ENCODE measurements around the gene AP2A2. TPM values are rescaled to one million over a fixed set of nuclear protein-coding genes. Genes with fewer than 3 reads are reported as not detected.

AP2A2 gene
- total and polyA plus RNA-seq, 2 of the 4 experiments (the other 2 are of a cell fraction): 19.9 to 49.0 TPM

- no peak overlapping the region for H3K18ac ChIP-seq (ENCODE audit: low read depth, low read length)
- no peaks in the 10 kb centered on the region for H3K27me3 ChIP-seq (ENCODE audit: control insufficient read depth, insufficient read depth, low read length)
- no peak overlapping the region for H2BK20ac ChIP-seq (ENCODE audit: low read depth, low read length)
- H4K5ac ChIP-seq (ENCODE audit: low read depth, low read length): no peak overlapping the region
- H2BK5ac ChIP-seq (ENCODE audit: low read depth, low read length, poor library complexity, severe bottlenecking): no peak overlapping the region
- H2AK9ac ChIP-seq (replicated peaks; ENCODE audit: low read depth, low read length, poor library complexity): no peak overlapping the region
- CTCF ChIA-PET: no interaction called here
- no peak for DNase-seq
- no peak overlapping the region for H3K4me2 ChIP-seq (ENCODE audit: low read depth, low read length)
- H2BK120ac ChIP-seq (ENCODE audit: low read depth, low read length): no peak overlapping the region
- no peak overlapping the region for H3K27ac ChIP-seq (ENCODE audit: insufficient read depth, low read length)
- intact Hi-C loops (cut with micrococcal nuclease) (loop anchor here (5.0 kb wide), 1 partner anchor 33 kb away; no protein-coding TSS in a partner anchor), dilution Hi-C loops (cut with HindIII; ENCODE audit: low sequenced_read_pairs, unreplicated experiment) (no loop called here), in situ Hi-C loops (cut with MboI; ENCODE audit: low sequenced_read_pairs) (no loop called here)
- peaks cover 22 to 75% of the 10 kb centered on the region in 2 experiments for H3K79me1 ChIP-seq (ENCODE audit: low read depth in 1 of 2, low read length in 2 of 2)
- H2AFZ ChIP-seq (replicated peaks; ENCODE audit: low read length, poor library complexity): no peak overlapping the region
- 80% methylated on average over 1 of the region's 7 CpGs; no CpG with 5 or more reads in 1 of the 2 experiments for WGBS, 2 experiments (ENCODE audit: extremely low coverage in 2 of 2, insufficient read length in 1 of 2)
- no peak overlapping the region for H3K56ac ChIP-seq (ENCODE audit: extremely low read depth, insufficient read depth, low read length)
- no peak overlapping the region for H2AK5ac ChIP-seq (ENCODE audit: low read depth, low read length)
- H3K4me3 ChIP-seq (ENCODE audit: insufficient read depth, low read depth, low read length): no peak overlapping the region
- no peak overlapping the region for H3K4ac ChIP-seq (ENCODE audit: low read depth, low read length)
- TF ChIP-seq RAD21 (IDR thresholded peaks at IDR 0.05; ENCODE audit: low read length) (no peak), FOS (IDR thresholded peaks at IDR 0.05; ENCODE audit: low read depth, low read length) (no peak), NFE2L2 (IDR thresholded peaks at IDR 0.05; ENCODE audit: low read depth, low read length) (no peak), MXI1 (IDR thresholded peaks at IDR 0.05; ENCODE audit: borderline replicate concordance, low read depth, low read length) (no peak), MAFK (IDR thresholded peaks at IDR 0.05; ENCODE audit: low read depth, low read length) (no peak), CHD1 (IDR thresholded peaks at IDR 0.05; ENCODE audit: low read depth, low read length) (no peak), BHLHE40 (IDR thresholded peaks at IDR 0.05; ENCODE audit: low read depth, low read length) (no peak), RFX5 (IDR thresholded peaks at IDR 0.05; ENCODE audit: low read depth, low read length) (no peak), POLR2A (IDR thresholded peaks at IDR 0.05; ENCODE audit: low read depth, low read length) (no peak), RCOR1 (IDR thresholded peaks at IDR 0.05; ENCODE audit: insufficient replicate concordance, low read length) (no peak), MAZ (IDR thresholded peaks at IDR 0.05; ENCODE audit: borderline replicate concordance, low read depth, low read length) (no peak)
- TF ChIP-seq, protein P1, sequence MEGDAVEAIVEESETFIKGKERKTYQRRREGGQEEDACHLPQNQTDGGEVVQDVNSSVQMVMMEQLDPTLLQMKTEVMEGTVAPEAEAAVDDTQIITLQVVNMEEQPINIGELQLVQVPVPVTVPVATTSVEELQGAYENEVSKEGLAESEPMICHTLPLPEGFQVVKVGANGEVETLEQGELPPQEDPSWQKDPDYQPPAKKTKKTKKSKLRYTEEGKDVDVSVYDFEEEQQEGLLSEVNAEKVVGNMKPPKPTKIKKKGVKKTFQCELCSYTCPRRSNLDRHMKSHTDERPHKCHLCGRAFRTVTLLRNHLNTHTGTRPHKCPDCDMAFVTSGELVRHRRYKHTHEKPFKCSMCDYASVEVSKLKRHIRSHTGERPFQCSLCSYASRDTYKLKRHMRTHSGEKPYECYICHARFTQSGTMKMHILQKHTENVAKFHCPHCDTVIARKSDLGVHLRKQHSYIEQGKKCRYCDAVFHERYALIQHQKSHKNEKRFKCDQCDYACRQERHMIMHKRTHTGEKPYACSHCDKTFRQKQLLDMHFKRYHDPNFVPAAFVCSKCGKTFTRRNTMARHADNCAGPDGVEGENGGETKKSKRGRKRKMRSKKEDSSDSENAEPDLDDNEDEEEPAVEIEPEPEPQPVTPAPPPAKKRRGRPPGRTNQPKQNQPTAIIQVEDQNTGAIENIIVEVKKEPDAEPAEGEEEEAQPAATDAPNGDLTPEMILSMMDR (conservative IDR thresholded peaks at IDR 0.05; ENCODE audit: low read depth, low read length): no peak
- POLR2A ChIA-PET (ENCODE audit: unreplicated experiment): no interaction called here
- peaks cover 9% of the 10 kb centered on the region for H3K9me1 ChIP-seq (ENCODE audit: insufficient read depth, low read length)
- H4K91ac ChIP-seq (ENCODE audit: insufficient read depth, low read depth, low read length): no peak overlapping the region
- H3K9me3 ChIP-seq (ENCODE audit: control insufficient read depth, insufficient read depth, low read length): no peaks in the 10 kb centered on the region
- BruUV-seq (replicated peaks): no TSS peak
- H3K36me3 ChIP-seq (ENCODE audit: control insufficient read depth, insufficient read depth, low read length): peaks cover 3% of the 10 kb centered on the region; the same call in 1 of the 2 replicates
- peaks cover 73% of the 10 kb centered on the region for H4K20me1 ChIP-seq (ENCODE audit: insufficient read depth, low read length)
- no peak overlapping the region for H4K8ac ChIP-seq (ENCODE audit: low read depth in 2 of 2, low read length in 2 of 2)
- ATAC-seq (ENCODE audit: low read depth): no peak
- peaks cover 4% of the 10 kb centered on the region; the same call in 1 of the 2 replicates for H3K4me1 ChIP-seq (ENCODE audit: control insufficient read depth, insufficient read depth, low read length)
- no peak overlapping the region for H3K9ac ChIP-seq (ENCODE audit: low read depth, low read length)
- H2BK15ac ChIP-seq (ENCODE audit: low read depth, low read length): no peak overlapping the region
- H3K14ac ChIP-seq (replicated peaks; ENCODE audit: low read depth, low read length): no peak overlapping the region
- H3K23ac ChIP-seq (ENCODE audit: low read depth, low read length): no peak overlapping the region
These were observed 8.3 kb downstream of the AP2A2 start for GRCh38 chr11:933936-934335.

Data from IMR-90 (cell line).